Skeletal muscle satellite cell (primary cell): ENCODE data around the gene ANKS1B.

Experiments
- H3K27me3 ChIP-seq: 2 replicates; pipeline ENCODE4 v1.7.0; 2013; ENCODE audit warnings: low read length; ENCODE audit not compliant: control insufficient read depth, insufficient read depth
- H3K36me3 ChIP-seq: 2 replicates; pipeline ENCODE4 v1.7.0; 2013; ENCODE audit warnings: mild to moderate bottlenecking, control low read depth, low read length; ENCODE audit not compliant: insufficient read depth
- H3K4me1 ChIP-seq: 2 replicates; pipeline ENCODE4 v1.7.0; 2013; ENCODE audit warnings: low read length; ENCODE audit not compliant: control insufficient read depth, insufficient read depth
- H3K4me2 ChIP-seq: 2 replicates; pipeline ENCODE4 v1.7.0; 2013; ENCODE audit warnings: mild to moderate bottlenecking, low read length
- H3K4me3 ChIP-seq: 2 replicates; pipeline ENCODE4 v1.7.0; 2013; ENCODE audit warnings: low read length
- H3K9ac ChIP-seq: 2 replicates; pipeline ENCODE4 v1.7.0; 2013; ENCODE audit warnings: mild to moderate bottlenecking, low read depth, low read length, moderate library complexity
- H3K9me3 ChIP-seq: replicated peaks from 2 replicates; pipeline ENCODE4 v1.7.0; 2013; ENCODE audit warnings: mild to moderate bottlenecking, control low read depth, low read length

Gene ANKS1B

GRCh38 chr12:99281277-99281676, 703.5 kb downstream of the ANKS1B start:
- peaks cover 26% of the 10 kb centered on the region for H3K4me1 ChIP-seq
- H3K9me3 ChIP-seq, result no peaks in the 10 kb centered on the region
- H3K36me3 ChIP-seq, result no peaks in the 10 kb centered on the region
- no peaks in the 10 kb centered on the region for H3K27me3 ChIP-seq
- H3K9ac ChIP-seq, result no peak overlapping the region
- no peak overlapping the region for H3K4me3 ChIP-seq
- no peak overlapping the region for H3K4me2 ChIP-seq

GRCh38 chr12:99278899-99279298, 705.8 kb downstream of the ANKS1B start:
- Histone ChIP-seq H3K9ac (no peak overlapping the region), H3K36me3 (no peaks in the 10 kb centered on the region), H3K4me2 (no peak overlapping the region), H3K27me3 (no peaks in the 10 kb centered on the region), H3K4me1 (peaks cover 26% of the 10 kb centered on the region), H3K4me3 (no peak overlapping the region), H3K9me3 (no peaks in the 10 kb centered on the region)

GRCh38 chr12:99277591-99278379, 707.0 kb downstream of the ANKS1B start:
- Histone ChIP-seq H3K9ac (no peak overlapping the region), H3K9me3 (no peaks in the 10 kb centered on the region), H3K4me3 (no peak overlapping the region), H3K4me2 (no peak overlapping the region), H3K4me1 (peaks cover 19% of the 10 kb centered on the region), H3K27me3 (no peaks in the 10 kb centered on the region), H3K36me3 (no peaks in the 10 kb centered on the region)

GRCh38 chr12:99271071-99271470, 713.7 kb downstream of the ANKS1B start:
- Histone ChIP-seq H3K9ac (no peak overlapping the region), H3K9me3 (no peaks in the 10 kb centered on the region), H3K27me3 (no peaks in the 10 kb centered on the region), H3K4me3 (no peak overlapping the region), H3K4me1 (no peaks in the 10 kb centered on the region), H3K36me3 (no peaks in the 10 kb centered on the region), H3K4me2 (no peak overlapping the region)

GRCh38 chr12:99267038-99267437, 717.7 kb downstream of the ANKS1B start:
- Histone ChIP-seq H3K4me1 (no peaks in the 10 kb centered on the region), H3K36me3 (no peaks in the 10 kb centered on the region), H3K9me3 (no peaks in the 10 kb centered on the region), H3K9ac (no peak overlapping the region), H3K27me3 (no peaks in the 10 kb centered on the region), H3K4me3 (no peak overlapping the region), H3K4me2 (no peak overlapping the region)

- Histone ChIP-seq H3K27me3 (no peaks in the 10 kb centered on the region), H3K36me3 (no peaks in the 10 kb centered on the region), H3K4me3 (no peak overlapping the region), H3K4me2 (no peak overlapping the region), H3K9me3 (no peaks in the 10 kb centered on the region), H3K4me1 (no peaks in the 10 kb centered on the region), H3K9ac (no peak overlapping the region)
Observed at GRCh38 chr12:99265648-99266047, 719.1 kb downstream of the ANKS1B start.

- Histone ChIP-seq H3K27me3 (no peaks in the 10 kb centered on the region), H3K36me3 (no peaks in the 10 kb centered on the region), H3K4me3 (no peak overlapping the region), H3K4me2 (no peak overlapping the region), H3K4me1 (no peaks in the 10 kb centered on the region), H3K9me3 (no peaks in the 10 kb centered on the region), H3K9ac (no peak overlapping the region)
Observed at GRCh38 chr12:99261256-99261655, 723.5 kb downstream of the ANKS1B start.

GRCh38 chr12:99260456-99260996, 724.2 kb downstream of the ANKS1B start:
- Histone ChIP-seq H3K9ac (no peak overlapping the region), H3K27me3 (no peaks in the 10 kb centered on the region), H3K4me2 (no peak overlapping the region), H3K4me3 (no peak overlapping the region), H3K4me1 (no peaks in the 10 kb centered on the region), H3K9me3 (no peaks in the 10 kb centered on the region), H3K36me3 (no peaks in the 10 kb centered on the region)

- Histone ChIP-seq H3K4me3 (no peak overlapping the region), H3K4me2 (no peak overlapping the region), H3K9ac (no peak overlapping the region), H3K27me3 (no peaks in the 10 kb centered on the region), H3K36me3 (no peaks in the 10 kb centered on the region), H3K4me1 (no peaks in the 10 kb centered on the region), H3K9me3 (no peaks in the 10 kb centered on the region)
Observed at GRCh38 chr12:99259040-99259934, 725.4 kb downstream of the ANKS1B start.

GRCh38 chr12:99257672-99258071, 727.1 kb downstream of the ANKS1B start:
- Histone ChIP-seq H3K9me3 (no peaks in the 10 kb centered on the region), H3K4me1 (no peaks in the 10 kb centered on the region), H3K36me3 (no peaks in the 10 kb centered on the region), H3K4me2 (no peak overlapping the region), H3K27me3 (no peaks in the 10 kb centered on the region), H3K4me3 (no peak overlapping the region), H3K9ac (no peak overlapping the region)

- Histone ChIP-seq H3K36me3 (no peaks in the 10 kb centered on the region), H3K9me3 (no peaks in the 10 kb centered on the region)
Observed at GRCh38 chr12:99253068-99253467, 731.7 kb downstream of the ANKS1B start.

More at GRCh38 chr12:99253068-99253467, 731.7 kb downstream of the ANKS1B start:
- Histone ChIP-seq H3K9ac (no peak overlapping the region), H3K4me2 (no peak overlapping the region), H3K4me3 (no peak overlapping the region), H3K4me1 (no peaks in the 10 kb centered on the region), H3K27me3 (no peaks in the 10 kb centered on the region)
